ENCODE data around the gene FAM117A. TPM values are rescaled to one million over a fixed set of nuclear protein-coding genes. Genes with fewer than 3 reads are reported as not detected.
"Not testable (repeated sequence)": the region's sequence is repeated elsewhere in the genome, so short reads cannot be mapped to it uniquely, and the experiment has no call there.

FAM117A gene
- polyA plus RNA-seq, 1 experiment: 2.5 TPM

- Histone ChIP-seq H3K4me3 (ENCODE audit: low read depth, low read length) (peak within 1 kb of the TSS; percentile 78), H3K9me3 (ENCODE audit: control insufficient read depth, insufficient read depth, low read length) (no peaks in the 10 kb centered on the region; the same call in 1 of the 2 replicates), H3K27ac (ENCODE audit: low read depth, low read length) (peak within 1 kb of the TSS; percentile 83), H3K27me3 (ENCODE audit: control insufficient read depth, insufficient read depth, low read length) (no peaks in the 10 kb centered on the region)
- ChIA-PET CTCF (interaction anchor here (0.8 to 1.5 kb wide), 2 partner anchors 18 to 108 kb away, joined by 3 to 8 read pairs; no protein-coding TSS in a partner anchor), POLR2A (interaction anchor here (0.6 to 1.0 kb wide), 2 partner anchors 32 to 1595 kb away, joined by 3 to 20 read pairs; no protein-coding TSS in a partner anchor)
- TF ChIP-seq, protein P1, sequence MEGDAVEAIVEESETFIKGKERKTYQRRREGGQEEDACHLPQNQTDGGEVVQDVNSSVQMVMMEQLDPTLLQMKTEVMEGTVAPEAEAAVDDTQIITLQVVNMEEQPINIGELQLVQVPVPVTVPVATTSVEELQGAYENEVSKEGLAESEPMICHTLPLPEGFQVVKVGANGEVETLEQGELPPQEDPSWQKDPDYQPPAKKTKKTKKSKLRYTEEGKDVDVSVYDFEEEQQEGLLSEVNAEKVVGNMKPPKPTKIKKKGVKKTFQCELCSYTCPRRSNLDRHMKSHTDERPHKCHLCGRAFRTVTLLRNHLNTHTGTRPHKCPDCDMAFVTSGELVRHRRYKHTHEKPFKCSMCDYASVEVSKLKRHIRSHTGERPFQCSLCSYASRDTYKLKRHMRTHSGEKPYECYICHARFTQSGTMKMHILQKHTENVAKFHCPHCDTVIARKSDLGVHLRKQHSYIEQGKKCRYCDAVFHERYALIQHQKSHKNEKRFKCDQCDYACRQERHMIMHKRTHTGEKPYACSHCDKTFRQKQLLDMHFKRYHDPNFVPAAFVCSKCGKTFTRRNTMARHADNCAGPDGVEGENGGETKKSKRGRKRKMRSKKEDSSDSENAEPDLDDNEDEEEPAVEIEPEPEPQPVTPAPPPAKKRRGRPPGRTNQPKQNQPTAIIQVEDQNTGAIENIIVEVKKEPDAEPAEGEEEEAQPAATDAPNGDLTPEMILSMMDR (IDR thresholded peaks at IDR 0.05; ENCODE audit: low read depth, low read length): no peak
- peak; percentile 99 for DNase-seq (ENCODE audit: low read depth, low spot score)
Measured at GRCh38 chr17:49677933-49678847, 85.7 kb downstream of the FAM117A start, which contains the start of gene SPOP. Gene SPOP (minus strand): TSS chr17:49678097. CDS start chr17:49622810, 55,287 bp downstream.

DNA sequence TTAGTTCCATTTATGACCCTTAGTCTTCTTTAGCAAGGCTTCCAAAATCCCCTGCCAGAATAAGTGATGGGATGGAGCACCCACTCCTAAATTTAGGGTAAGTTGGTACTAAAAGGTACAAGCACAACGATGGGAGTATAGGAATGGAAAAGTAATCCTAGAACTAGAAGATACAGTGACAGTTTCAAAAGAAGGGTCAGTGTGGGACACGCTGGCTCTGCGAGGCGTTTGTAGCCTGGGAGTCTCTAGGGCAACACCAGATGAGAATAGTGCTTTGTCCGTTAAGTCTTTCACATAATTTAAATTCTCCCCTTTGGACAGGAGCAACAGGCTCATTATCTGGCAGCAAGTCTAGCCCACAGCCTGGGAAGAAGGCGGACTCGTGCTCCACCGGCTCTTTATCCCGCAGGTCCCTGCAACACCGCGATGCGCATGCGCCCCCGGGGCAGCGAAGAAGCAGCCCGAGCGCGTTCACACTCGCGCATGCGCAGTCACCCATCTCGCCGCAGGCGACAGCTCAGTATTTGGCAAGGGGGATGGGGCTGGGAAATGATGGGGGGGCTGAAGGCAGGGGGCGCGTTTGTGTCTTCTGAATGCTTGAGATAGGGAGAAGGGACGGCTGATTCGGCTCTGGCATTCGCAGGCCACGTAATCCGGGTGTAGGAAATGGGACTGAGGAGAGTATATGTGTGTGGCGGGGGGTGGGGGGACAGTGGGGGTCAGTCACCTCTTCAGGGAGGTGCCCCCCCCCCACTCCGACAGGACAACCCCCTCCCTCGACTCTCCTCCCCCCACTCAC is 86.6 kb downstream of the FAM117A start:
- ChIA-PET POLR2A (interaction anchor here (0.5 to 1.0 kb wide), 18 partner anchors 27 to 1596 kb away, joined by 3 to 20 read pairs (median 4); partner anchors contain the start of gene SLC35B1), CTCF (interaction anchor here (0.5 to 1.5 kb wide), 19 partner anchors 10 to 672 kb away, joined by 3 to 11 read pairs (median 4); no protein-coding TSS in a partner anchor)
- peak; percentile 90 for DNase-seq (ENCODE audit: low read depth, low spot score)
- Histone ChIP-seq H3K4me3 (ENCODE audit: low read depth, low read length) (peak overlapping the region; percentile 78), H3K27me3 (ENCODE audit: control insufficient read depth, insufficient read depth, low read length) (no peaks in the 10 kb centered on the region), H3K9me3 (ENCODE audit: control insufficient read depth, insufficient read depth, low read length) (no peaks in the 10 kb centered on the region; the same call in 1 of the 2 replicates), H3K27ac (ENCODE audit: low read depth, low read length) (peak overlapping the region; percentile 83)
- TF ChIP-seq, protein P1 (IDR thresholded peaks at IDR 0.05; ENCODE audit: low read depth, low read length): no peak

DNA sequence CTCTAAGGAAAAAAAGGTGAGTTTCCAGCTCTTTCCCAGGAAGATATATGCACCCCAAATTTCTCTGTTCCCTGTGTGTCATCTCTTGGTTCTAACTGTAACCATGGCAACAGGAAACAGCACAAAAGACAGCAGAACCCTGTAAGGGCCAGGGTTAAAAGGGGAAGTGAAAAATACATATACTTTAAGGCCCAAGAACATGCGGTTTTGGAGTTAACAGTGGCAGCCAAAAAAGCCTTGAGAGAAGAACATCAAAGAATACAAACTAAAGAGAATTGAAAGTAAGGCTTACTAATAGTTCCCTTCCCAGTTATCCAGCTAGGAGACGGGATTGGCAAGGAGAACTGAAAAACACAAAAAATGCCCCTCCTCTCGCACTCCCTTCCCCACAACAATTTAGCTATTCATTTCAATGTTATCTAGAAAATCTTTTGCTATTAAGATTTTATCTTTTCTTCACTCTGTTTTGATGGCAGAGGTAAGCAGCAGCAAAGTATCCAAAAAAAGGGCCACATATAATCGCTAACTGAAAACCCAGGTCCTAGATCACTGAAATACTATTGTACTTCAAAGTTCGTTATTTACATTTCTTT is 87.6 kb downstream of the FAM117A start:
- DNase-seq (ENCODE audit: low read depth, low spot score): no peak
- TF ChIP-seq, protein P1 (IDR thresholded peaks at IDR 0.05; ENCODE audit: low read depth, low read length): no peak
- POLR2A ChIA-PET: no interaction called here
- H3K4me3 ChIP-seq (ENCODE audit: low read depth, low read length): peak overlapping the region; percentile 78
- CTCF ChIA-PET: interaction anchor here (0.6 to 1.5 kb wide), 3 partner anchors 79 to 340 kb away, joined by 3 to 8 read pairs (median 4); no protein-coding TSS in a partner anchor
- H3K27ac ChIP-seq (ENCODE audit: low read depth, low read length): no peak overlapping the region
- no peaks in the 10 kb centered on the region for H3K27me3 ChIP-seq (ENCODE audit: control insufficient read depth, insufficient read depth, low read length)
- H3K9me3 ChIP-seq (ENCODE audit: control insufficient read depth, insufficient read depth, low read length): no peaks in the 10 kb centered on the region; the same call in 1 of the 2 replicates

- POLR2A ChIA-PET: no interaction called here
- no peak overlapping the region for H3K4me3 ChIP-seq (ENCODE audit: low read depth, low read length)
- H3K27me3 ChIP-seq (ENCODE audit: control insufficient read depth, insufficient read depth, low read length): no peaks in the 10 kb centered on the region
- CTCF ChIA-PET: interaction anchor here (0.8 to 1.3 kb wide), 5 partner anchors 21 to 118 kb away, joined by 3 to 6 read pairs (median 3); no protein-coding TSS in a partner anchor
- TF ChIP-seq, protein P1 (IDR thresholded peaks at IDR 0.05; ENCODE audit: low read depth, low read length): no peak
- DNase-seq (ENCODE audit: low read depth, low spot score): no peak
- H3K9me3 ChIP-seq (ENCODE audit: control insufficient read depth, insufficient read depth, low read length): no peaks in the 10 kb centered on the region; the same call in 1 of the 2 replicates
- no peak overlapping the region for H3K27ac ChIP-seq (ENCODE audit: low read depth, low read length)
Measured at GRCh38 chr17:49674507-49674906, 89.4 kb downstream of the FAM117A start.

DNA sequence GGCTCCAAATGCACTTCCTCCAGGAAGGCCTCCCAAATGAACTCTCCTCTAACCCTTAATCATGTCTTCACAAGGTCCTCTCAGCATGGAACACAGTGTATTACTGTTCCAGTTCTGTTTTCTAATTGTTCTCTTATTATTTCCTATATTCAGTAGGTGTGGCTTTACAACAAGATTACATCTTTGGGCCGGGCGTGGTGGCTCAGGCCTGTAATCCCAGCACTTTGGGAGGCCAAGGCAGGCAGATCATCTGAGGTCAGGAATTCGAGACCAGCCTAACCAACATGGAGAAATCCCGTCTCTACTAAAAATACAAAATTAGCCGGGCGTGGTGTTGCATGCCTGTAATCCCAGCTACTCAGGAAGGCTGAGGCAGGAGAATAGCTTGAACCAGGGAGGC is 90.3 kb downstream of the FAM117A start:
- H3K9me3 ChIP-seq (ENCODE audit: control insufficient read depth, insufficient read depth, low read length); POLR2A ChIA-PET; H3K4me3 ChIP-seq (ENCODE audit: low read depth, low read length); H3K27ac ChIP-seq (ENCODE audit: low read depth, low read length); DNase-seq (ENCODE audit: low read depth, low spot score); H3K27me3 ChIP-seq (ENCODE audit: control insufficient read depth, insufficient read depth, low read length): not testable (repeated sequence)
- CTCF ChIA-PET: interaction anchor here (0.6 to 1.2 kb wide), 3 partner anchors 22 to 118 kb away, joined by 3 read pairs; no protein-coding TSS in a partner anchor
